GM21737 (cell line): ENCODE data around the gene BMI1.

Source experiments
- ATAC-seq: cut with Tn5 transposase; IDR thresholded peaks from one replicate; pipeline ENCODE4 v1.9.1; 2021; ENCODE audit warnings: mild to moderate bottlenecking, moderate library complexity; ENCODE audit not compliant: unreplicated experiment

The BMI1 gene

GRCh38 chr10:22365644-22366434, 44.9 kb downstream of the BMI1 start:
- ATAC-seq: no peak

GRCh38 chr10:22366435-22366703, 45.5 kb downstream of the BMI1 start:
- ATAC-seq: no peak

DNA sequence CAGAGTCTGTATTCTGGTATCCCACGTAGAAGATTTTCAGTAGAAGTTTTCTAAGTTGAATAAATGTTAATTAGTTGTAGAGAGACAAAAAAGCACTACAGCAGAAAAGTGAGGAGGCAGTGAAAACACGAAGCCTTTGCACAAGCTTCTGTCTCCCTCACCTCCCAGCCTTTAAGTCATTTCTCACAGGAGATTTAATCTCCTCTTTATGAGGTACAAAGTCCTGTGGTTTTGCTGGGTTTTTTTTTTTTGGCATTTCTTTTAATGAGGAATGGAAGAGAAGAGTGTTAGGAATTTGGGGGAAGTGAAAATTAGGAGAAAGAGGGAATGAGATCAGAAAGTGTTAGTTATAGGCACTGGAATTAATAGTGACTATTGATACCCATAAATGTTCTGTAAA, 45.9 kb downstream of the BMI1 start:
- ATAC-seq: no peak

DNA sequence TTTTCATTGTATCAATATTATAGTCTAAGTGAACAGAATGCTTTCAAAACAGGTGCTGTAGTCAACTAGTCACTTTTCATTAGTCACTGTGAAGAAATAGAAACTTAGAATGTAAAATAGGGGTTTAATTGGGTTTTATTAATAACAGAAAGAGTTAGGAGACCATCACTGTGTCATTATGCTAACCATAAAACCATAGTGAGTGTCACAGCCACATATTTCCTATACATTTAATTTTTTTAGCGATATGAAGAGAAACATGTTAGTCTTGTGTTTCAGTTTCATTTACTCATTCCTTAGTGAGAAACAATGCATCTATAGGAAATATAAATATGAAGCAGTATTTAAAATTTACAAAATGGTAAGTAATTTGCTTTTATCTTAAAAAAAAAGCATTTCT, 46.6 kb downstream of the BMI1 start:
- ATAC-seq: no peak

DNA sequence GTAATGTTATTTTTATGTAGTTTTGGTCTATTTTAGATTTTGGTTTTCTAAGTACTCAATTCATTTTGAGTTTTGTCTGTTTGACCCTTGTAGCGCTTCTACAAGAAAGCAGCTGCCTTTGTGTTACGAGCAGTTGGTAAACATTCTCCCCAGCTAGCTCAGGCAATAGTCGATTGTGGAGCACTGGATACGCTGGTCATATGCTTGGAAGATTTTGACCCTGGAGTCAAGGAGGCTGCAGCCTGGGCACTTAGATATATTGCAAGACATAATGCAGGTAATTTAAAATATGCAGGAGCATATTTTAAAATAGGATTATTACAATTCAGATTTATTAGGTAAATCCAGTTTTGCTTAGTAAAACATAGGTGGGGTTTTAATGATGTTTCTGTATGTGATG, 47.5 kb downstream of the BMI1 start:
- ATAC-seq: no peak

- no peak for ATAC-seq
These were observed 48.1 kb downstream of the BMI1 start for GRCh38 chr10:22368981-22369380.

DNA sequence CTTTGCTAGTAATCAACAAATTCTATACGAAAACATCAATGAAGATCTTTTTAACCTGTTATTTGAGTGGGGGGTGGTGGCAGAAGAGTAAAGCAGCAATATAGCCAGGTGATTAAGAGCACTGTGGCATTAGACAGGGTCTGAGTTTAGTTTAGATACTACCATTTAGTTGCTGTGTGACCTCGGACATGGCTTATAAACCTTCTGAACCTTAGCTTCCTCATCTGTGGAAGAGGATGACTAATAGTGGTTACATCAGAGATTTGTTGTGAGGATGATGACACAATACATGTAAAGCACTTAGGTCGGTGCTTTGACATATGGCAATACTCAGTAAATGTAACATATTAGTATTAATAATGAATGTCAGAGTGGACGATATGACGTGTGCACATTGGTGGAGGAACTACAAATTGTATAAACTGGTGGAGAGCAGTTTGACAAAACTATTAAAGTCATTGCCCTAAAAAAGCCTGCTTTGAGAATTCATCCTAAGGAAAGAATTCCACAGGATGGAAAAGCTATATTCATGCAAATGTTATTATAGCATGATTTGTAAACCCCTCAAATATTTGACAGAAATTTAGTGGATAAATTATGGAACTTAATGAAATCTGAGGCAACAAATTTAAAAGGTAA, 48.7 kb downstream of the BMI1 start:
- peak; percentile 43 for ATAC-seq

DNA sequence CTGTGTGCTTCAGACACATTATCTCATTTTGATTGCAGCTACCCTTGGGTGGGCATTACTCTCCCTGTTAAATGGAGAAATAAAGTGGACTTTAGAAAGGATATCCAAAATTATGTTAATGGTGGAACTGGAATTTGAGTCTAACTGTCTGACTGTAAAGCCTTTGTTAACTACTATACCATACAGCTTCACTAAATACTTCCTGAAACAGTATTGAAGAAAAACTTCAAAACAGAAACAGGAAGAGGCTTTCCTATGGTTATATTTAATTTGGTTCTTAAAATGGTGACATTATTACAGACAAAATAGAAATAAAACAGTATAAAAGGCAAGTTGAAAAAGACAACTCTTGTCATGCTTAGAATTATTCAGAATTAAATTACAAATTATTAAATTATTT, 49.4 kb downstream of the BMI1 start:
- ATAC-seq: no peak

DNA sequence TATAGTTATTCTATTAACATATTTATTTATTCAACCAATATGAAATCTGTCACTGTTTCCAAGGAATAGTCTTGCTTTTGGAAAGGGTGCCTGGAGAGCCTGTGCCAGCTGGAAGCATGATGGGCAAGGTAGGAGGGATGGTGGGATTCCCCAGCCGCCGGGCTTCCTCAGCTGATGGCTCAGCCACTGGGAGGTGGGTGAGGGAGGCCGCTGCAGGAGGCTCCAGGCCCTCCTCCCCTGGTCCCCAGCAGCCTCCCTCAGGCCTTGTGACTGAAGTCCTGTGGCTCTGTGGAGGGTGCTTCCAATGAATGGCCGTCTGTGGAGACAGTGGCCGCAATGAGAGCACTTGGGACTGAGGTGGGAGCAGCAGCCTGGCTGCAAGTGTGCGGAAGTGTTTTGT, 51.4 kb downstream of the BMI1 start:
- no peak for ATAC-seq

- ATAC-seq: no peak
These were observed 52.0 kb downstream of the BMI1 start for GRCh38 chr10:22372917-22373316.

GRCh38 chr10:22374489-22375126, 53.7 kb downstream of the BMI1 start:
- no peak for ATAC-seq

- ATAC-seq: peak; percentile 42
These were observed 58.2 kb downstream of the BMI1 start for GRCh38 chr10:22379059-22379458.
